HCEC 1CT (cell line): ENCODE results near the gene SLN.

Experiments
- DNase-seq: peaks from one replicate; pipeline ENCODE4 v3.0.0-alpha.2; 2017

Gene SLN

GRCh38 chr11:107682171-107682570 is 29.7 kb downstream of the SLN start:
- DNase-seq: no peak

DNA sequence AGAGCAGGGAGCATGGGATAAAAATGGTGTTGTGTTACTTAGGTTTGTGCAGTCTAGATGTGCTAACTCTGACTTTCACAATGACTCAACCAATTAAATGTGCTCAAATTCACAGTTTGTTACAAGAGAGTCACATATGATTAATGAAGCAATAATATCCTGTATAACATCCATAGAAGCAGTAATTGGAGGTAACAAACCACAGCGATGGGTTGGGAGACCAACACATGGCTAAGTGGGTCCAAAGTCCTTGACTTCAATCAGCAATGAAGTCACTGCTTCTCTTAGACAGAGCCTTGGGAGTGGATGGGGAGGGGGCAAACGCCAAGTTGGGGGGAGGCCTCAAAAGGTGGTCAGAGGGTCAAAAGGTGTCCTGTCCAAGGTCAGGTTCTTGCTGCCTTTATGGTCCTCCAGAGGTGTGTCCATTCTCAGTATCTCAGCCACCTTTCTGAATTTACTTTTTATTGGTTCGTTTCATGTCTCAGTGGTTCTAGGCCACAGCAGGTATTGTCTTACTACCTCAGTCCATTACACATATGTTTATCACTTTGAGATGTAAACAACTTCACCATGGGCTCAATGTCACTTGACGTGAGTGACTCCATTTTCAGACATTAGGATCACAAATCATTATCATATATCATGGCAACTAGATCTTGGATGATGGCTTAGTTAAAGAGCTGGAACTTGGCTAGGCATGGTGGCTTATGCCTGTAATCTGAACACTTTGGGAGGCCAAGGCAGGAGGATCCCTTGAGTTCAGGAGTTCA is 32.4 kb downstream of the SLN start:
- DNase-seq: no peak

- DNase-seq: no peak
These were observed 33.3 kb downstream of the SLN start for GRCh38 chr11:107678632-107678971.

GRCh38 chr11:107677924-107678631 is 33.8 kb downstream of the SLN start:
- DNase-seq: no peak

DNA sequence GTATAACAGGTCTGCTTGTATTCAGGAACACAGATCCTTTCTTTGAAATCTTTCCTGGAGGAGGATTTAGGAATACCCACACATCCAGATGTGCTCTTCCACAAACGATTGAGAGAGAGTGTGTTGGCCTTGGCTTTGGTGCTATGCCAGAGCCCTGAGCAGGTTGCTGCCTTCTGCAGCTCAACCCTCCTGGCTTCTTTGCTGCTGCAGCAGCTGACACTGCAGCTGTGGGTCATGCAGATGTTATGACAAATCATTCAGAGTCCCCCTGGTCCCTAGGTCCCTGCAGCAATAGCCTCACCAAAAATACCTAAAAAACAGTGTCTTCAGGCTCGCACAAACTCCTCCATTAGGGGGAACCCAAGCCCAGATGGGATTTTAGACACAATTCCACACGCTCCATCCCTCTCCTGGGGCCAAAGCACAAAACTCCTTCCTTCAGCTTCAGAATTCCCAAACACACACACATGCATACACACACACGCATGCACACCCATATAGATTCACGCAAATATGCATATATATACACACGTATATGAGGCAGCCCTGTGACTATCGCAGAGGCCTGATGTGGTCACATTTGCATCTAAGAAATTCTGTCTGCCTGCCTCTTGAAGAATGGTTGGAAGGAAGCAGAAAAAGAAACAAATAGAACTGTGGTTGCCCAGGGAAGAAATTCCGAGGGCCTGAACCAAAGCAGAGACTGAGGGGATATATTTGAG is 35.4 kb downstream of the SLN start:
- DNase-seq: no peak

DNA sequence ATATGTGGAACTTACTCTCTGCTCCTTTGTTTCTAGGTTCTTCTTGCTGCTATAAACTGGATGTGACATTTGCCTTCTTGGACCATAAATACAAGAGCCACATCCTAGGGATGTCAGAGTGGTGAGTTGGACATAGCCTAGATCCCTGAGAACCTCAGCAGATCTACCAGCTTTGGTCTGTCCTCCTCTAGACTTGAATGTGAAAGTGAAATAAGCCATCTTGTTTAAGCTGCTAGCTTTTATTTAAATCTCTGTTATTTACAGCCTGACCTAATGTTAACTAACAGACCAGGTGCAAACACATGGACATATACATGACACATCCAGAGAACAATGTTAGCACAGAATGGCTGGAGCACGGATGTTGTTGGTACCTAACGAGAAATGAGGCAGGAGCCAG is 36.0 kb downstream of the SLN start:
- no peak for DNase-seq

GRCh38 chr11:107669893-107670601 is 41.8 kb downstream of the SLN start:
- no peak for DNase-seq

DNA sequence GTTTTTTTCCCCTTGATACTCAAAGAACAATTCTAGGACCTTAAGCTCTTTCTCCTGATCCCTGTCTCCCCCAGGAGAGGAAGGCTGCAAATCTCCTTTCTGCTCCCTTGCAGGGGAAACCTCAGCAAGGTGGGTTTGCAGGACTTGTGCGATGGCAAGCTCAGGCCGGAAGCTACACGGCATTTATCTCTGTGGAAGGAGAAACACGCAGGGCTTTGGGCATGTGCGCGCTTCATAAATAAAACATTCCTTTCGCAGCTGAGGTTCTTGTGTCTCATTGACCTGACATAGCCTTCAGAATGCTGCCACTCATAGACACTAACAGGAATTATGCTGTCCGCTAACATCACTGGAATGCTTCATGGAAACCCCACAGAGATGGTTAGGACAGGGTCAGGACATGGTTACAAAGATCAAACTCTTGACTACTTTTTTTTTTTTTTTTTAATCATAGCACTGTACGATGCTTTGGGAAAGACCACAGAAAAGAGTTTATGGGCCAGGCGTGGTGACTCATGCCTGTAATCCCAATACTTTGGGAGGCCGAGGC is 42.6 kb downstream of the SLN start:
- DNase-seq: peak; percentile 22

- no peak for DNase-seq
These were observed 44.8 kb downstream of the SLN start for GRCh38 chr11:107666911-107667613.

GRCh38 chr11:107665018-107665417 is 46.8 kb downstream of the SLN start:
- DNase-seq: no peak

DNA sequence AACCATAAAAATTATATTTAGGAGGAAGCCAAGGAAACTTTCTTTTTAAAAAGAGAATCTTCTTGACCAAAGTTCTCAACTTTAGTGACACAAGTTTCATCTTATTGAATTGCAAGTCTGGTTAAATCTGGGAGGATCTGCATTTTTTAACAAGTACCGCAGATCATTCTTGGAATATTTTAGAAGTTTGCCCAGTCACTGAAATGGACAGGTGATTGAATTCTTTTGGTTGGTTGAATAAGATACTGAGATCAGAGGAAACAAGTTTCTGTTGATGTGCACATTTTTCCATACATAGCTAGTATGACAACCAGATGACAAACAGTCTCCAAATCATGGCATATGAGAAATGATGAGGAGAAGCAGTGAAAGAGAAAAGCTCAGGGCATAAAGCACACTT is 50.2 kb downstream of the SLN start:
- no peak for DNase-seq

DNA sequence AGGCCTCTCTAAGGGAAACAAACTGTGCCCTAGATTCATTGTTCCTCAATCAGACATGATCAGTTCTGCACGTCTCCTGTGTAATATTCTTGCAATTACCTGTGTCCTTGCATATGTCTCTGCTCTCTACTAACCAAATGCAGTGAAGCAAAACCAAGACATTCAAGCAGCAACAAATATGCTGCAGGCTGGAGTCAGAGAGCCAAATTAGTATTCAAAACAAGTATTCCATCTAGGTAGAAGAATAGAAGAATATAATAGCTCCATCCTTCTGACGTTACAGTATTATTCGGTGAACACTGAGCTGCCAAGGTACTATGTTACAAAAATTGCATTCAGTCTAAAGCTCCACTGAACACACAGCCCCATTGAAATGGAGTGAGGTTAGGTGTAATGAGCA is 51.8 kb downstream of the SLN start:
- DNase-seq: no peak

DNA sequence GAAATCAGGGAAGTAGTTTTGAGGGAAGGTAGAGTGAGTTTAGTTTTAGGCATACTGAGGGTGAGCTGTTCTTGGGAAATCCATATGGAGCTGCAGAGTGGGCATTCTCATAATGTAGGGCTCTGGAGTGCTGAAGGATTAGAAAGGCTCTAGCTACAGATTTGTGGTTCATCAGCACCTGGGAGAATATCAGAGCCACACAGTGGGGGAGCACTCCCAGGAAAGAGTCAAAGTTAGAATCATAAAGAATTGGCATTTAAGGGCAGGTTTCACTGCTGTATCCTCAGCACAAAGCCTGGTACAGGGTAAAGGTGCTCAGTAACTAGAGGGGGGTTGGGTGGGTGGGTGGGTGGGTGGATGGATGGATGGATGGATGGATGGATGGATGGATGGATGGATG is 52.5 kb downstream of the SLN start:
- no peak for DNase-seq
